Liver (tissue), 9 donors: ENCODE results near the gene ZNF280B. TPM values are rescaled to one million over a fixed set of nuclear protein-coding genes. Genes with fewer than 3 reads are reported as not detected.
"Not testable (repeated sequence)": the region's sequence is repeated elsewhere in the genome, so short reads cannot be mapped to it uniquely, and the experiment has no call there.

ENCODE experiments used
- DNase-seq: peaks from one replicate; pipeline ENCODE4 v3.0.0-alpha.2; 2017; ENCODE audit warnings: low spot score
- H3K27ac ChIP-seq, 2 donors: one replicate each; pipeline ENCODE4 v1.7.0; 2013; ENCODE audit warnings: inconsistent platforms in 2 of 2, low read length in 2 of 2, control low read depth in 1 of 2, low read depth in 1 of 2, mild to moderate bottlenecking in 1 of 2
- H3K27me3 ChIP-seq, 4 donors: one replicate each; pipeline versions ENCODE4 v1.6.1 to v1.7.0; 2013; ENCODE audit warnings: low read length in 3 of 4, inconsistent platforms in 1 of 4, mild to moderate bottlenecking in 1 of 4, moderate library complexity in 1 of 4; ENCODE audit not compliant: control insufficient read depth in 4 of 4, insufficient read depth in 4 of 4
- H3K36me3 ChIP-seq, 4 donors: one replicate each; pipeline versions ENCODE4 v1.6.1 to v1.7.0; 2013; ENCODE audit warnings: low read length in 3 of 4, mild to moderate bottlenecking in 3 of 4, low read depth in 1 of 4, moderate library complexity in 1 of 4; ENCODE audit not compliant: control insufficient read depth in 4 of 4, insufficient read depth in 3 of 4
- H3K4me1 ChIP-seq, 4 donors: one replicate each; pipeline versions ENCODE4 v1.6.1 to v1.7.0; 2013; ENCODE audit warnings: low read length in 3 of 4, mild to moderate bottlenecking in 3 of 4, moderate library complexity in 1 of 4; ENCODE audit not compliant: control insufficient read depth in 4 of 4, insufficient read depth in 4 of 4
- H3K4me3 ChIP-seq, 3 donors: one replicate each; pipeline versions ENCODE4 v1.6.1 to v1.7.0; 2013; ENCODE audit warnings: low read length in 3 of 3, control low read depth in 1 of 3, low read depth in 1 of 3, mild to moderate bottlenecking in 1 of 3
- H3K9ac ChIP-seq, 2 donors: one replicate each; pipeline ENCODE4 v1.7.0; 2013; ENCODE audit warnings: low read length in 2 of 2, mild to moderate bottlenecking in 2 of 2, moderate library complexity in 2 of 2, control low read depth in 1 of 2, low read depth in 1 of 2
- H3K9me3 ChIP-seq, 4 donors: one replicate each; pipeline versions ENCODE4 v1.6.1 to v1.7.0; 2013; ENCODE audit warnings: low read length in 3 of 4; ENCODE audit not compliant: control insufficient read depth in 4 of 4
- ATF3 ChIP-seq: IDR thresholded peaks from 2 replicates; pipeline ENCODE4 v1.6.1; 2016; ENCODE audit warnings: antibody characterized with exemption
- FOXA1 ChIP-seq: IDR thresholded peaks from 2 replicates; pipeline ENCODE4 v1.6.1; 2016; ENCODE audit warnings: antibody characterized with exemption
- FOXA2 ChIP-seq: IDR thresholded peaks from 2 replicates; pipeline ENCODE4 v1.6.1; 2016; ENCODE audit warnings: antibody characterized with exemption
- GABPA ChIP-seq, 2 donors: IDR thresholded peaks in 1 of 2; conservative IDR thresholded peaks in 1 of 2; 2 replicates each; pipeline ENCODE4 v1.6.1; 2016; ENCODE audit warnings: antibody characterized with exemption in 2 of 2, mild to moderate bottlenecking in 1 of 2, moderate library complexity in 1 of 2
- HNF4A ChIP-seq, 2 donors: conservative IDR thresholded peaks; 2 replicates each; pipeline ENCODE4 v1.6.1; 2016; ENCODE audit warnings: antibody characterized with exemption in 2 of 2, mild to moderate bottlenecking in 2 of 2
- MAX ChIP-seq: IDR thresholded peaks from 2 replicates; pipeline ENCODE4 v1.6.1; 2016; ENCODE audit warnings: antibody characterized with exemption
- NR2F2 ChIP-seq: IDR thresholded peaks from 2 replicates; pipeline ENCODE4 v1.6.1; 2016; ENCODE audit warnings: antibody characterized with exemption
- RAD21 ChIP-seq, 2 donors: IDR thresholded peaks; 2 replicates each; pipeline ENCODE4 v1.6.1; 2016; ENCODE audit warnings: antibody characterized with exemption in 2 of 2, mild to moderate bottlenecking in 2 of 2
- REST ChIP-seq: IDR thresholded peaks from 2 replicates; pipeline ENCODE4 v1.6.1; 2016; ENCODE audit warnings: antibody characterized with exemption, mild to moderate bottlenecking
- RXRA ChIP-seq, 2 donors: IDR thresholded peaks; 2 replicates each; pipeline ENCODE4 v1.6.1; 2017 to 2018; ENCODE audit warnings: antibody characterized with exemption in 2 of 2, mild to moderate bottlenecking in 1 of 2
- SP1 ChIP-seq: IDR thresholded peaks from 2 replicates; pipeline ENCODE4 v1.6.1; 2018; ENCODE audit warnings: antibody characterized with exemption, mild to moderate bottlenecking
- YY1 ChIP-seq: IDR thresholded peaks from 2 replicates; pipeline ENCODE4 v1.6.1; 2016; ENCODE audit warnings: antibody characterized with exemption, mild to moderate bottlenecking
- WGBS: extraction: QIAGEN DNeasy Blood & Tissue Kit; methylation state at CpG from one replicate; pipeline ENCODE4 v1.1.7; 2013; 5-methylcytosine and 5-hydroxymethylcytosine counted together
- polyA plus RNA-seq, 2 donors: library from polyadenylated mRNA; stranded (reverse) in 1 of 2; unstranded in 1 of 2; fragments of 200-250 nt in 1 of 2; fragments of >200 nt in 1 of 2; fragmentation: Nextera tagmentation in 1 of 2; extraction: Ambion mirVana in 1 of 2; gene quantifications; one replicate each; pipeline versions ENCODE4 v1.2.1 to v1.2.3, GENCODE V29; 2013 to 2015
- total RNA-seq, 2 donors: library from RNA; depleted of rRNA; stranded (reverse); fragments of >200 nt; gene quantifications; one replicate each; pipeline ENCODE4 v1.2.3, GENCODE V29; 2014
- donor health status: healthy.
- donor health status: healthy.
- donor health status: healthy.
- donor health status: healthy.
- donor health status: healthy.

The ZNF280B gene
- total and polyA plus RNA-seq, 4 donors, result 0.03 to 0.84 (median 0.06) TPM

GRCh38 chr22:22506736-22507135 lies 1.8 kb downstream of the ZNF280B start:
- Histone ChIP-seq H3K9me3 (peaks cover 0 to 6% (median 3%) of the 10 kb centered on the region in 4 donors), H3K27me3 (no peaks in the 10 kb centered on the region), H3K36me3 (no peaks in the 10 kb centered on the region), H3K4me1 (peaks cover 0 to 4% (median 2%) of the 10 kb centered on the region in 4 donors), H3K9ac (no peak overlapping the region), H3K4me3 (no peak overlapping the region), H3K27ac (no peak overlapping the region)
- TF ChIP-seq ATF3 (no peak), REST (no peak), GABPA (IDR thresholded peaks at IDR 0.05 in 1 of 2, conservative IDR thresholded peaks at IDR 0.05 in 1 of 2) (no peak)
- WGBS, result 100% methylated on average over 1 of the region's 1 CpG
- no peak for DNase-seq

- DNase-seq, result no peak
- TF ChIP-seq SP1 (no peak), FOXA1 (no peak), MAX (no peak), RAD21 (IDR thresholded peaks at IDR 0.05) (no peak), FOXA2 (no peak), GABPA (IDR thresholded peaks at IDR 0.05 in 1 of 2, conservative IDR thresholded peaks at IDR 0.05 in 1 of 2) (no peak), HNF4A (conservative IDR thresholded peaks at IDR 0.05) (no peak), NR2F2 (no peak), YY1 (no peak), RXRA (IDR thresholded peaks at IDR 0.05) (no peak)
- no peaks in the 10 kb centered on the region for H3K9me3 ChIP-seq
- H3K9ac ChIP-seq, result no peak overlapping the region
- H3K27ac ChIP-seq, result no peak overlapping the region
- 81% methylated on average over 2 of the region's 2 CpGs for WGBS
- no peaks in the 10 kb centered on the region for H3K27me3 ChIP-seq
- H3K4me3 ChIP-seq, result no peak overlapping the region
- no peaks in the 10 kb centered on the region for H3K36me3 ChIP-seq
- H3K4me1 ChIP-seq, result no peaks in the 10 kb centered on the region
Measured at GRCh38 chr22:22498267-22498666, 10.3 kb downstream of the ZNF280B start.

GRCh38 chr22:22491589-22491988 lies 17.0 kb downstream of the ZNF280B start:
- H3K27ac ChIP-seq, H3K36me3 ChIP-seq, H3K9ac ChIP-seq, H3K27me3 ChIP-seq, H3K9me3 ChIP-seq, H3K4me3 ChIP-seq, H3K4me1 ChIP-seq, DNase-seq: not testable (repeated sequence)
- WGBS, result 94% methylated on average over 3 of the region's 3 CpGs
